A549 (cell line): ENCODE results near the gene PNP.

Source experiments
- GATA3 ChIP-seq: IDR thresholded peaks from 2 replicates; pipeline ENCODE4 v1.6.1; 2012; ENCODE audit warnings: borderline replicate concordance
- JUN ChIP-seq, 2 experiments: fragments of >200 bp; sonication (Bioruptor Twin); formaldehyde crosslinking; IDR thresholded peaks; 2 replicates in 1 of 2; 3 replicates in 1 of 2; pipeline ENCODE4 v1.6.1; 2016 to 2017
- MYC ChIP-seq: IDR thresholded peaks from 2 replicates; pipeline ENCODE4 v1.6.1; 2012; ENCODE audit warnings: mild to moderate bottlenecking, inconsistent platforms, low read length, improper control_type of control experiment, borderline replicate concordance
- RFX5 ChIP-seq: fragments of 450-650 bp; IDR thresholded peaks from 2 replicates; pipeline ENCODE4 v1.7.1; 2014; ENCODE audit warnings: antibody characterized with exemption, mild to moderate bottlenecking, moderate library complexity
- TF ChIP-seq, protein P1 (sequence below): IDR thresholded peaks from 2 replicates; pipeline ENCODE4 v1.6.1; 2012

GRCh38 chr14:20494935-20495766 lies 25.9 kb downstream of the PNP start:
- TF ChIP-seq GATA3 = no peak
- TF ChIP-seq JUN (IDR thresholded peaks at IDR 0.05) = no peak
- no peak for TF ChIP-seq MYC
- TF ChIP-seq, protein P1, sequence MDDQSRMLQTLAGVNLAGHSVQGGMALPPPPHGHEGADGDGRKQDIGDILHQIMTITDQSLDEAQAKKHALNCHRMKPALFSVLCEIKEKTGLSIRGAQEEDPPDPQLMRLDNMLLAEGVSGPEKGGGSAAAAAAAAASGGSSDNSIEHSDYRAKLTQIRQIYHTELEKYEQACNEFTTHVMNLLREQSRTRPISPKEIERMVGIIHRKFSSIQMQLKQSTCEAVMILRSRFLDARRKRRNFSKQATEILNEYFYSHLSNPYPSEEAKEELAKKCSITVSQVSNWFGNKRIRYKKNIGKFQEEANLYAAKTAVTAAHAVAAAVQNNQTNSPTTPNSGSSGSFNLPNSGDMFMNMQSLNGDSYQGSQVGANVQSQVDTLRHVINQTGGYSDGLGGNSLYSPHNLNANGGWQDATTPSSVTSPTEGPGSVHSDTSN = no peak
- no peak for TF ChIP-seq RFX5
